HG02852 (cell line): ENCODE data around the gene CREB3L2.
"Not testable (repeated sequence)": the region's sequence is repeated elsewhere in the genome, so short reads cannot be mapped to it uniquely, and the experiment has no call there.

ENCODE experiments used
- ATAC-seq: cut with Tn5 transposase; IDR thresholded peaks from one replicate; pipeline ENCODE4 v1.9.1; 2021; ENCODE audit warnings: mild to moderate bottlenecking, moderate library complexity; ENCODE audit not compliant: unreplicated experiment

The CREB3L2 gene

DNA sequence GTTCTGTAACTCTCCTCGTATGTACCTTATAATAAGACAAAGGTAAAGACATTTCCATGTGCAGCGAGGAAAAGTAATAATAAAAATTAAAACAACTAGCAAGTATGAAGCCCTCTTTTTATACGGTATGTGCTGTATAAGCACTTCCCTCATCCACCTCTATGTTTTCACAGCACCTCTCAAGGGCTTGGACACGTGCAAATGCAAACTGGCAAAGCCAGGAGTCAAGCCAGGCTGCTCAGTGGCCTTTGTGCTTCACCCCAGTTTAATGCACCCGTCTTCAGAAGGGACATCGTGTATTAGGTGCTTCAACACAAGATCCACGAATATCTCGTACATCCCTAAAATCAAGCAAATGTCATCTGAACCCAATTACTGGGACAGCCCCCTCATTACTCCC lies 153.8 kb downstream of the CREB3L2 start:
- ATAC-seq = no peak

DNA sequence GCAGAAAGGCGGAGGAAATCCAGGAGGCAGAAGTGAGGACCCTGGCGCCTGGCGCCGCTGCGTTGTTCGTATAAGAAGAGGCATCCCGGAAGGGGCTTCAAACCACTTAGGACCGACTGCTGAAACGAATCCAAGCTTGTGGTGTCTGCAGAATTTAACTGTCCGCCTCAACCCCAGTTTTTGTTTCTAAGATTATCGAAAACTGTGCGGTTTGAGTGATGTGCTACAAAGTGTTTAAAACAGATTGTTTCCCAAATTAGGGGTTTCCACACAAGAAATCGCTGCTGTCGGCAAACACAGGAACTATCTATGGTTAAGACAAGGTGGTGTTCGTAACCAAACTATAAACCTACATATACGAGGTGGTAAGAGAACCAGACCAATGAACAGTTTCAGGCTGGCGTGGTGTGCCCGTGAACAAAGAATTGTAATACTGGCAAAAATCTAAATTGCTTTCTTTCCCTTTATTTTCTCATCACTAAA lies 154.3 kb downstream of the CREB3L2 start:
- peak; percentile 30 for ATAC-seq

DNA sequence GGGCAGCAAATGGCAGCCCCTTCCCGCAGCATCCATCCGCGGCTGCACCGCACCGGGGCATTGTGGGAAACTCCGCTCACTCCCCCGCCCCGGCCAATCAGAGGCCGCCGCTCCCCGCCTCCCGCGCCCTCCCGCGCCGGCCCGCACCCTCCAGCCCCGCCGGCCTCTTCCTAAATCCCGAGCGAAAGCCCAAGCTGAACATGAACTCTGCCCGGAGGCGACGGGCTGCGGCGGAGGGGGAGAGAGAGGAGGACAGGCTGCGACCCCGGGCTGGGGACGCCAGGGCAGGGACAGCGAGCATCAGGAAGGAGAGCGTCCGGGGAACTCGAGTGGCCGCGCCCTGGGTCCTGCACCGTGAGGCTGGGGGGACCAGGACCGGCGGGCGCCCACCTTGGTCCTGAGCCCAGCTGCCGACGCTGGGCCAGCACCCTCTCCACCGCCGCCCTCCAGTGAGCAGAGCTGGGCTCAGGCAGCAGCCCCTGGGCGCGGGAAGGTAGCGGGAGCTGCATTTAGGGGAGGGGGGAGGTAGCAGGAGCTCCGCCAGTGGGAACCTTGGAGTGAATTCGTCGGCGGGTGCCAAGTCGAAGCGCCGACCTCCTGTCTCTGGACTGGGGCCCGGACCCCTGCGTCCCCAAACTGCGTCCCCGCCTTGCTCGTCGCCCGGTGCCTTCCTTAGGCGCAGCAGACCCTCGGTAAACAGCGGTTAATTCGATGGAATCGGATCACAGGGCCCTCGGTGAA lies 154.9 kb downstream of the CREB3L2 start, which contains the start of gene DGKI:
TSS of gene DGKI (minus strand) at position 148 of the 741 bp plus-strand sequence.
- peak; percentile 42 for ATAC-seq

DNA sequence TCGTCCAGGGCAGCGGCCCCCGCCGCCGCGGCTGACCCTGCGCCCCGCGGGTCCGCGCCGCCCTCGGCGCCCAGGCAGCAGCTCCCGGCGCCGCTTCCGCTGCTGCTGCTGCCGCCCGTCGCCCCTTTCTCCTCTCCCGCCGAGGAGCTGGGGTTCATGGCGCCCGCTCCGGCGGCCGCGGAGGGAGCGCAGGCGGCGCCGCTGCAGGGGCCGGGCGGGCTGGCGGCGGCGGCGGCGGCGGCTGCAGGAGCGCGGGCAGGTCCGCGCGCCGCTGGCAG lies 155.4 kb downstream of the CREB3L2 start:
- no peak for ATAC-seq

DNA sequence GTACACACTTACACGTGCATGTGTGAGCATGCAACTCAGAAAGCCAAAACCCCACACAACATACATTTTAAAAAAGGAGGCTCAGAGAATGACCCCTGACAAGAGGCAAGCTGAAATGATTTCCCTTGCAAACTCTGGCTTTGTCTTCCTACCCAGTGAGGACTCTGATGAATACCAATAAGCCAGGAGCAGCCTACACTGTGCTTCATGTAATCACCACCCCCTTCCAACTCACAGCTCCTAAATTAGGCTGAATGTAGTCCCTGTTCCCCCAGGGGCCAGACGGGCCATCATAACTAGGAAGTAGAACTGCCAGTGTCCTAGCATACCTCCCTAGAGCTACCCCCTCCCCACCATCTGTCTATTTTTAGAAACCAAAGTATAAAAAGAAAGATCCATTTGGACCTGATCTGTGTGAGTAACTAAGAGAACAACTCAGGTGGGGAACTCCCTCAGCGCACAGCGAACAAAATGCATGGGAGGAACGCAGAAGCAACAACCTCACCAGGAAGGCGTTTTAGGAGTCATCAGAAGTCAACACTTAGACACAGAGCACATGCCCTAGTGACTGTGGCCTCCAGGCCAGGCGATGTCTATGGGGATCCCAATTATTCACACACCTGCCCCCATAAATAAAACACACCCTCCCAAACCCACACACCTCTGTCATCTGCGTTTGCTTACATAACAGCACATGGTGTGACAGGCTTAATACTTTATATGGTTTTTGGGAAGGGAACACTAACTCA lies 157.0 kb downstream of the CREB3L2 start:
- ATAC-seq = no peak

- ATAC-seq = no peak
These were observed 161.7 kb downstream of the CREB3L2 start for GRCh38 chr7:137839903-137840779.

DNA sequence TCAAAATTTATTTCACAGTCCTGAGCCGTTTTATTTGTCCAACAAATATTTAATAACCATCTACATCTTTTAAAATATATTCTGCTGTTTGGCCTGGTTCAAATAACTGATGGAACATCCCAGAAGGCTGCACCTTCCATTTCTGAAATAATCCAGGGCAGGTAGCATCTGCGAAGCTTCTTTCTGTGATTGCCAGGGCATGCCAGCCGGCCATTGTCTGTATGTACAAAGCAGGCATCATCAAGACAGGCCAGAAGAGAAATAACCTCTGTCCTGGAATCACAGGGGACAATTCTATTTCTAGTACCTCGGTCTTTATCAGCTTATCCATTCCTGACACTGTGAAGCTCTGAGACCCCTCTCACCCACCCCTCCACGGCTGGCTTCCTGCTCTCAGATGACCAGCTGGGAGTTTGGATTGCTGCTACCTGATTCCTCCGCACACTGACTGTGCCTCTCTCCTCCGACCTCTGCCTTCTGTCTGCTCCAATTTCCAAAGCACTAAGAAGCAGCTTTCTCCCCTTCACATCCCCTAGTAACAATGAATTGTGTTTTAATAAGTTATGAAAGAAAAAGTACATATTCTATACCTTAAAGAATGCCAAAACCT lies 163.1 kb downstream of the CREB3L2 start:
- no peak for ATAC-seq

DNA sequence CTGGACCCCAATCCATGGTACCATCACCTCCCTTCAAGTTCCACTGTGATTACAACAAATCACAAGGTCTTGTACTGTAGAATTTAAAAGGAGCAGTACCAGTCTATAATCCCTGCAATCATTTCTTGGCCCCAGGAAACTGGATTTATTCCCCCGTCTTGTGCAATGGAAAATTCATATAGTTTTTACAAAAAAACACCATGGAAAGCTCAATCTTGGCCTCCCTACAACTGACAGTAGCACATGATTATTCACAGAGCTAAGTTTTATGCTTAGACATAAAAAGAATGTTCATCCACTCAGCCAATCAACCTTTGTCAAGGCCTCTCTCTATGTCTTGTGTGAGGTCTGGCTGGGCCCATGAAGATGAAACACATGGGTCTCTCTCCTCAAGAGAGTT lies 165.3 kb downstream of the CREB3L2 start:
- ATAC-seq = no peak

GRCh38 chr7:137836113-137836509 lies 165.8 kb downstream of the CREB3L2 start:
- no peak for ATAC-seq

DNA sequence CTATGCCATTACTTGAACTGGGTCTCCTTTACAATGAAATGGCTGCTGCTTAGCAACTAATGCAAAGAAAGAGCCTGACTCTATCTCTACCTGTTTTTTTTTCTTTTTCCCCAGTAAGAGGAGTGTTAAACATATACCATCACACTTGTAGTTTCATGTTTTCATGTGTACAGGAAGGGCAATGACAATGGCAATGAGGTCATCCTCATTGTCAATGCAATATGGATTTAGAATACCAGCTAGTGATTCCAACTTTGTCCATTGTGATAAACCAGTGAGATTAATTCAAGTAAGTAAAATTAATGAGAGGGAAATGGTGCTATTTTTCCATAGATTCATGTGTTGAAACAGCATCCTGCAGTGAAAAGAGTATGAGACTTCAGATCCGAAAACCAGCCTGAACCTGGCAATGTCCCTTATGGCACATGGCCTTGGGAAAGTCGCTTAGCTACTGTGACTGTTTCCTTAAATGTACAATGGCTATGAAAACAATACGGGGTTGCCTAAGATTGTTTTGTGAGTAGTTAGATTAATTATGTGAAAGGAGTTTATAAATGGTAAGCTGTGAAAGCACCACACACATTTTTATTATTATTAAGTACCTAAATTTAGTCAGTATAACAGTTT lies 166.3 kb downstream of the CREB3L2 start:
- ATAC-seq = no peak

DNA sequence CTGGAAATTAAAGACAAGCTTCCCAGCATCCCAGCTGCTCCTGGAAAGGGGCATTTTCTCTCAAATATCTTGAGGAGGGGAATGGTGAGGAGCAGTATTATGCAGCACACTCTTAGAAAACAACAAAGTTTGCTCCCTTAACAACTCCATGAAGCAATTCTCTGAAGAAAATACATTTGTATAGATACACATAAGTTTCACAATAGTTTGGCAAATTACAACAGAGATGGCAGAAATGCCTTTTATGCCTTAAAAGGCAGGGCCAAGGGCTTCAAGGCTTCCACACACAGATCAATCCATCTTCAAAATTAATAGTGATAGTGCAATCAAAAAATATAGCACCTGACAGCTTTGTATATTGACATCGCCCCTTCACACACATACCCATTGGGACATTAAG lies 167.3 kb downstream of the CREB3L2 start:
- ATAC-seq = no peak

DNA sequence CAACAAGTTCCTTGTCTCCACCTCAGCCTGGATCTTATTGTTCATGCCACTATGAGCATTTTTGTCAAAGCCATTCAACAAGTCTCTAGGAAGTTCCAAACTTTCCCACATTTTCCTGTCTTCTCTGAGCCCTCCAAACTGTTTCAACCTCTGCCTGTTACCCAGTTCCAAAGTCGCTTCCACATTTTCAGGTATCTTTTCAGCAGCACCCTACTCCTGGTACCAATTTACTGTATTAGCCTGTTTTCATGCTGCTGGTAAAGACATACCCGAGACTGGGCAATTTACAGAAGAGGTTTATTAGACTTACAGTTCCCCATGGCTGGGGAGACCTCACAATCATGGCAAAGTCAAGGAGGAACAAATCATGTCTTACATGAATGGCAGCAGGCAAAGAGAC lies 168.9 kb downstream of the CREB3L2 start:
- not testable (repeated sequence) for ATAC-seq

DNA sequence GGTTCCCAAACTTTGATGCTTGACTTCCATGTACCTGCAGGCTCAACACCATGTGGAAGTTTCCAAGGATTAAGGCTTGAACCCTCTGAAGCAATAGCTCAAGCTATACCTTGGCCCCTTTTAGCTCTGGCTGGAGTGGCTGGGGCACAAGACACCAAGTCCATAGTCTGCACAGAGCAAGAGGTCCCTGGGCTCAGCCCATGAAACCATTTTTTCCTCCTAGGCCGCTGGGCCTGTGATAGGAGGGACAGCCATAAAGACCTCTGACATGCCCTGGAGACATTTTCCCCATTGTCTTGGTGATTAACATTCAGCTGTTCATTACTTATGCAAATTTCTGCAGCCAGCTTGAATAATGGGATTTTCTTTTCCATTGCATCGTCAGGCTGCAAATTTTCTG lies 169.5 kb downstream of the CREB3L2 start:
- ATAC-seq = no peak

GRCh38 chr7:137831555-137831954 lies 170.3 kb downstream of the CREB3L2 start:
- not testable (repeated sequence) for ATAC-seq

DNA sequence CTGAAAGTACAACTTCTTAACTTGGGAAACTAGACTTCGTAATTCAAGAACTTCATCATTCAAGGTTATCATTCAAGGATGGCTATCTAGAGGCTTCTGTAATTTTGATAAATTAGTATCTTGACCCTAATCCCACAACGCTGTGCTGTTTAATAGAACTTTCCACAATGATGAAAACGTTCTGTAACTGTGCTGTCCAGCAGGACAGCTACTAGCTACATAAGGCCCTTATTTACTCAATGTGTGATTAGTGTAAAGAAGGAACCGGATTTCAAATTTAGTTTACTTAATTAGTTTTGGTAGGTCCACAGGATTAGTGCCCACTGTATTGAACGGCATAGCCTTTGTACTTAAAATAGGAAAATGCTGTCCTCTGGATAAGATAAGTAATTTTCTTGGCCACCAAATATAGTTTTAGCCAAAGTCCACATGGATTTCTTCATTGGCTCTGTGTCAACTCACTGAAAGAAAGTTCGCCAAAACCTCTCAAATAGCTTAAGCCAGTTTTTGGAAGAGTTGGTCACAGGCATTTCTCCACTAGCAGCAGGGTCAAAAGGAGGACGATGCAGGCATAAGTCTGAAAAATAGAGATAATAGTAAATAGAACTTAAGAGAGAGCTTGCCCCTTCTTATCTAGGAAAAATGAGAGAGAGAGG lies 172.4 kb downstream of the CREB3L2 start:
- no peak for ATAC-seq

DNA sequence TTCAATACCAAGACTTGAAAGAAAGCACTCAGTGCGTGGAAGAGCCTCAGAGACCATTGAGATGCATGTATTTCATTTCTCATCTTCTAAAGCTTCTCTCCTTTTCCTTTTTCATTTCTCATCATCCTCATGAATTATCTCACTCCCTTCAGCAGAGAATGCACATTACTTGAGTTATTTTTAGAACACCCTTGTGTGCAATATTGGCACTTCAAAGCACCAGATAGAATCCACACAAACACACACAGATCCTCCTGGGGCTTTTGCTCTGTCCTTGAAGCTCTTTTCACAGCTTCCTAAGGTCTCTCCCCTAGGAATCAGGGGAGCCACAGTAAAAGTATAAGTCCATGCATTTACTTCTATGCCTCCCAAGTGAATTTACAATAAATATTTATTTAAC lies 173.4 kb downstream of the CREB3L2 start:
- ATAC-seq = no peak

- ATAC-seq = no peak
These were observed 176.4 kb downstream of the CREB3L2 start for GRCh38 chr7:137825489-137825888.
